ENCODE results near the gene PEX5.
"Not testable (repeated sequence)": the region's sequence is repeated elsewhere in the genome, so short reads cannot be mapped to it uniquely, and the experiment has no call there.

PEX5 gene

DNA sequence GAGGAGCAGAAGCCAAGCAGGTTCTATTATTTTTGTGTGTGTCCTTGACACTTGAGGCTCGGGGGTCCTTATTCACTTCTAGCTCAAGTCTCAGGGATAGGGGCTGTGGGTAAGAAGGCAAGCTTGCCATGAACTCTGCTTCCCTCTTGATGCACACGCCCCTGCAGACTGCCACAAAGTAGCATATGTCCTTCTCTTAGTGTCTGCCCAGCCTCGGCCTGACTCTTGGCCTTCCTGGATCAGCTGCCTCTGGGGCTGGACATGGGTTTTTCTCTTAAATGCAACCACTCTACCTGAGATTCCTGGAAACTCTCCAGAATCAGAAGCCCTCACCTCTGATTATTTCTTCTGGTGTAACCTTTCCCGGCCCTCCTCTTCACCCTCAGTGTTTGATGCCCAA is 28.2 kb upstream of the PEX5 start:
- no peak for DNase-seq

DNA sequence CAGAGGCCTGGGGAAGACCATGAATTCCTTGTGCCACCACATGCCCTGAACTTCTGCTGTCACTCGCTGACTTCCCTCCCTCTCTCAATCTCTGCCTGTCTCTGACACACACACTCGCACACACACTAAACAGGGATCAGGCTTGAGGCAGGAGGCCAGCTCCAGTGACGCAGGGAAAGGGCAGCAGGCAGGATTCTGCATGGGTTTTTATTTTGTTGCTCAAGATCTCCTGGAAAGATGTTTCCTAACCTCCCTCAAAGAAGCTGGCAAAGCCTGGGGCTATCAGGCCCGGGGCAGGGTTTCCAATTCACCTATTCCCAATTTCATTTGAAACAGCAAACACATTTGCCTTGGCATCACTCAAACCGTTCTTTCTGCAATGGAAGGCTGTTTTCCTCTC is 27.7 kb upstream of the PEX5 start:
- DNase-seq, result no peak

DNA sequence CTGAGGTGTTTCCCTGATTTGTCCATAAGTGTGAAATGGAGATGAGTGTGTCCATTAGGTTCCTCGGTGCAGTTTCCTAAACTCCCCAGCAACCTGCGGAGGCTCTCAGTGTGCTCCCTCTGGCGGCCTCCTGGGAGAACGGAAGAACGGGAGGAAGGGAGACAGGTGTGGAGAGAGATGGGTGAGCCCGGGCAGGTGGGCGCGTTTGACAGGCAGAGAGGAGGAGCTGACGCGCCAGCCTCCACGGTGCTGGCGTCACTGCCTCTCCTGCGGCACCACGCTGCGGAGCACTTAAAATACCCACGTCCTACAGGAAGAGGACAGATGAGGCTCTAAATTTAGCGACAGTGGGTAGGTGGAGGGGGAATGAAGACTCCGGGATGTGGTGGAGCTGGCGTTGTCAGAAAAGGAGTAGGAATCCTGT is 26.8 kb upstream of the PEX5 start:
- no peak for DNase-seq

DNA sequence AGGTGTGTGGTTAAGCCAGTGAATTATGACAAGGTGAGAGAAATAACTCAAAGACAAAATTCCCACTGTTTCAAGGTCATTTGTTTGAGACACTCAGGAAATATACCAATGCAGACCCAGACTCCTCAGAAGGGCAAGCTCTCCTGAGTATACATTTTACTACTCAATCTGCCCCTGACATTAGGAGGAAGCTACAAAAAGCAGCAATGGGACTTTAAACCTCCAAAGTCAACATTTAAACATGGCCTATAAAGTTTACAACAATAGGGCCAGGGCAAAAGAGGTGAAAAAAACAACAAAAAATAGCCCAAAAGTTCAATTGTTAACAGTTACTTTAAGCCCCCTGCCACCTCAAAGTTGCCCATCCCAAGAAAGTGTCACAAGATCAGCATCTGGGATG is 19.5 kb upstream of the PEX5 start:
- DNase-seq, result no peak

DNA sequence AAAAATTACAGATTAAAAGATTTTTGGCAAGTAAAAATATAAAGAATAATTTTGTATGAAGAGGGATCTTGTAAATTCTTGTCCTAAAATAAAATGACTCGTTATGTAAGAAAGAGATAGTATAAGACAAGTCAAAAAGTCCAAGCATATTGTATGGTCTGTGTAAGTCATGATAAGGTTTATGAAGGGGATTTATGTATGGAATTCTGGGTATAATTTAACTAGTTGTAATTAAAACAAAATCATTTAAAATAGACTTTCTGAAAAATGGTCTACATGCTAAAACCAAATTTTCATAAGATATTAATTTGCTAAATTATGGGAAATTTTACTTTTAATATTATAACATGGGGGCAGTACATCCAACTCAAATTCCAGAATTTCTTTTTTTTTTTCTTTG is 17.6 kb upstream of the PEX5 start:
- no peak for DNase-seq

DNA sequence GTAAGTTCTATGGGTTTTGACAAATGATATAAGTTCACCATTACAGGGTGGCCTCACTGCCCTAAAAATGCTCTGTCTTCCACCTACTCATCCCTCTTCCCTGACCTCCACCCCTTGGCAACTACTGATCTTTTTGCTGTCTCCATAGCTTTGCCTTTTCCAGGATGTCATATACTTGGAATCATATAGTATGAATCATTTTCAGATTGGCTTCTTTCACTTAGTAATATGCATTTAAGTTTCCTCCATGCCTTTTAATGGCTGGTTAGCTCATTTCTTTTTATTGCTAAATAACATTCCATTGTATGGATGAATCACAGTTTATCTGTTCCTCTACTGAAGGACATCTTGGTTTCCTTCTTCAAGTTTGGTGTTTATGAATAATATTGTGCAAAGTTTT is 14.0 kb upstream of the PEX5 start:
- DNase-seq, result peak; percentile 9

DNA sequence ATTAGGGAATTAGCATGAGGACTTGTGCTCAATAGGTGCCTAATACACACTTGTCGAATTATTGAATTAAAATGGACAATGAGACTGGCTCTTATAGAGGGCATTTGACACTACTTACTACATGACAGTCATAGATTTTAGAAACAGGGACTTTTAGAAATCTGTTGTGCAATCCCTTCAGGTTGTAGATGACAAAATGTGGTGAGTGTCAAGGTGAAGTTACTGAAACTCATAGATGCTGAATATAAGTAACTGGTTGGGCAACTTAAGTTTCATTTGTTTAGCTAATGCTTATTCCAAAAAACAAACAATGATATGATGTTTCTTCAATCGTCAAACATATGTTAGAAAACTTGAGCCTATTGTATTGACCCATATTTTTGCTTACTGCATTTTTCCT is 12.9 kb upstream of the PEX5 start:
- no peak for DNase-seq

DNA sequence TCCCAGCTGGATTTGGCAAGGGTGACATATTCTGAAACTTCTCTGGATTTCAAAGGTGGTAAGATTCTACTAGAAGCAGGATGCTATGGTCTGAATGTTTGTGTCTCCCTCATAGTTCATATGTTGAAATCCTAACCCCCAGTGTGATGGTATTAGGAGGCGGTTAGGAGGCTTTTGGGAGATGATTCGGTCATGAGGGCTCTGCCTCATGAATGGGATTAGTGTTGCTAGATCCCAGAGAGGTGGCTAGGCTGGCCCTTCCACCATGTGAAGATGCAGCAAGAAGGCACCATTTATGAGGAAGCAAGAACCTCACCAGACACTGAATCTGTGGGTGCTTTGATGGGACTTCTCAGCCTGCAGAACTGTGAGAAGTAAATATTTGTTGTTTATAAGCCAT is 11.0 kb upstream of the PEX5 start:
- DNase-seq, result no peak

DNA sequence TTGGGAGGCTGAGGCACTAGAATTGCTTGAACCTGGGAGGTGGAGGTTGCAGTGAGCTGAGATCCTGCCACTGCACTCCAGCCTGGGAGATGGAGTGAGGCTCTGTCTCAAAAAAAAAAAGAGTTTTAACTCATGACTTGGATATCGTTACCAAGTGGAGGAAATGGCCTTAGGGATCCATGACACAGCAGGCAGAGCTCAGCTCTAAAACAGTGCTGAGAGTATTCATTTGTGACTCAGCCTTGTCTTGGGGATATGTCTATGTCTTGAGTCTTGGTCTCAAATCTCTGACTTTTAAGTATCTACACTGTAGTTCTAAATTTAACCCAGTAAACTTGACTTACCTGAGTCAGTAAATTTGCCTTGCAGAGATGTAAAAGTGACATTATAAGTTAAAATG is 8.8 kb upstream of the PEX5 start:
- DNase-seq, result no peak

DNA sequence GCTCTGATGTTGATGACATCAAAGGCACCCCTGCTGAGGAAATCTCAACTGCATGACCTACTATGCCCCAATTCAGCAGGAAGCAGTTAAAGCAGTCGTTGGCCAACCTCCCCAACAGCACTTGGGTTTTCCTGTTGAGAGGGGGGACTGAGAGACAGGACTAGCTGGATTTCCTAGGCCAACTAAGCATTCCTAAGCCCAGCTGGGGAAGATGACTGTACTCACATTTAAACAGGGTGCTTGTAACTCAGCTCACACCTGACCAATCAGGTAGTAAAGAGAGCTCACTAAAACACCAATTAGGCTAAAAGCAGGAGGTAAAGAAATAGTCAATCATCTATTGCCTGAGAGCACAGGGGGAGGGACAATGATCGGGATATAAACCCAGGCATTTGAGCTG is 3.4 kb upstream of the PEX5 start:
- not testable (repeated sequence) for DNase-seq

DNA sequence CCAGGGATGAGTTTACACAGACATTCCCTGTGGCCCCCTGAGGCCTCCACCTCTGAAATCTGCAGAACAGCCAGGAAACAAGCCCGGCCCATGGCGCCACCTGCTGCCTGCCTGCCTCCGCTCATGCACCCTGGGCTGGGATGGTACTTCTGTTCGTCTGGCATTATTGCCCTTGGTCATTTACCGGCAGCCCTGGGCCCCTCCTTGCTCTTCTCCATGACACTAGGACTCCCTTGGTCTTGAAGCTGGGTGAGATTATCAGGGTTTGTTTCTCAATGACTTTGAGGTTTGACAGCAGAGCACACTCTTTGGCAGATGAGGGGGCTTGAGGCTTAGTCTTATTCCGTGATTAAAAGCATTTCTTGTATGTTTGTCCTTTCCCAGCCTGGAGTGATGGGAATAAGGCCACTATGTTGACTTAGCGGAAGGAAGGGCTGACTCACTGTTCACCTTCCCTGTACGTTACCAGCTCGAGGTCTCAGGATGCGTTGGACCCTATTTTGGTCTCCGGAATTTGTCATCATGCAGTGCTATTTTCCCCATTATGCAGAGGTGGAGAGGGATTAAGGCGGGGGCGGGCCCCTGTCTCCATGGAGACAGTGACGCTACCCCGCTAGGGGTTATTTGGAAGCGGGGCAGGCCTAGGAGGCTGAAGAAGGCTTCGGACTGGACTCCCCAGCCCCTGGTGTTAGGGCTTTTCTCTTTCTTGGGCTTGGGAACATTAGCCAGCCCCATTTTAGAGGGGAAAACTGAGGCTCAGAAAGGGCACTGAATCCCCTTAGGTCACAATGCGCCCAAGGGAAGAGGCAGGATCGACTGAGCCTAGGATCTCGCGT is 706 bp upstream of the PEX5 start:
- peak; percentile 43 for DNase-seq

DNA sequence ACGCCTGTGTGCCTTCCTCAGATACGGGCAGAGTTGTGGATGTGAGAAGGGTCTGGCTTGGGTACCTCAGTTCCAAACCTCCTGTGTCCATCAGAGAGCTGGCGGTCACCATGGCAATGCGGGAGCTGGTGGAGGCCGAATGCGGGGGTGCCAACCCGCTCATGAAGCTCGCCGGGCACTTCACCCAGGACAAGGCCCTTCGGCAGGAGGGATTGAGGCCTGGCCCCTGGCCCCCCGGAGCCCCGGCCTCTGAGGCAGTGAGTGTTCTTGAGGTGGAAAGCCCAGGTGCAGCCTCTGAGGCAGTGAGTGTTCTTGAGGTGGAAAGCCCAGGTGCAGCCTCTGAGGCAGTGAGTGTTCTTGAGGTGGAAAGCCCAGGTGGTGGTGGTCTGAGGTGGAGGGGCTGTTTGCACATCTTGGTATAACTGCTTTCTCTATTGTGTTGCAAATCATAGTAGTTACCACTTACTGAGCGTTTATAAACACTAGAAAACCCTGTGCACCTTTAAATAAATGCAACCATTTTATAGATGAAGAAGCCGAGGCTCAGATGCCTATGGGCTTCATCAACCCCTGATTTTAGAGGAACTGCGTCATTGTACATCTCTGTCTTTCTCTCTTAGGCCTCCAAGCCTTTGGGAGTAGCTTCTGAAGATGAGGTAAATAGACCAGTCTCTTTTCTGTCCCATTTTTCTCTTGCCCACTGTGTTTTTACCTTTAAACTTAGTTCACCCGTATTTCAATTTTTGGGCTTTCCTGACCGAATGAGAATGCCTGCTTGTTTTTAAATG is 976 bp downstream of the PEX5 start:
- DNase-seq, result no peak

DNA sequence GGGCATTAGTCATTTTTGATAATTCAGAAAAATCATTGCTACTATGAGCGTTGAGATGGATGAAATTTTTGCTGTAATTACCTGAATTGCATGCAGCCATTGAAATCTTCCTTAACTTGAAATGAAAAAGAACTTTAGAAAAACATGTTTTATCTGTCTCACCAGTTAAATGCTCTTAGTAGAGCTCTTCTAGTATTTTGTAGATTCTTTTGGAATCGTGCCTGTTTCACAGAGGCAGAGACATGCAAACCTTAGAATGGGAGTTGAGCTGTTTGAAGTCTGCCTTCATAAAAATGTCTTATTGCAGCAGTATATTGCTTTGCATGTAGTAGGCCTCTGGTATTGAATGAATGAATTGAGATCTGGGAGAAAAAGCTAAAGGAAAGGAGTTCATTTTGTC is 4.2 kb downstream of the PEX5 start:
- DNase-seq, result no peak

DNA sequence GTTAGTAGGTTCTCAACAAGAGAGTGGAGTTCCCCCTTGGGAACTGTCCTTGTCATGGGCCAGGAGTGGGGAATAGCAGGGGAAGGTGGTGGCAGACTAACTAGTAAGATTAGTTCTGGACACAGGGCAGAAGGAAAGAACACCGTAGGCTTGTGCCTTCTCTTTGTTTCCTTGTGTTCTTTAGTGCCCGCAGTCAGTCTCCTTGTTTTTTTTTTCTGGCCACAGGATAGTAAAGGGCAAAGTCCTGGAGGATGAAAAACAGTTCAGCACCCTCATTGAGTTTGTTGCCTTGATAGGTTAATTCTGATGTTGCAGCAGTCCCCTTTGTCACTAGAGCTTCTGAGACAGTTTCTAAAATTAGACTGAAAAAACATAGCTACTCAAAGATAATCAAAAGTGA is 8.4 kb downstream of the PEX5 start:
- no peak for DNase-seq

DNA sequence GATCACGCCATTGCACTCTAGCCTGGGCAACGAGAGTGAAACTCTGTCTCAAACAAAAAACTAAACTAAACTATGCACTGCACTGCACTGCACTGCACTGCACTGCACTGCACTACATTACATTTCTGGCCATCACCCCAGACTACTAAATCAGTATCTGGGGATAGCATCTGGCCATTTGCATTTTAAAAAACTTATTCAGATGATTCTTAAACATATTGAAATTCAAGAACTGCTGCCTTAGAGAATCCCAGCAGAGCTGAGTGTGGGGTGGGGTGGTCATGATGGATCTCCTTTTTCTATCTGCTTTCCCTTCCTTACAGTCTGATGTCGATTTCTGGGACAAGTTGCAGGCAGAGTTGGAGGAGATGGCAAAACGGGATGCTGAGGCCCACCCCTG is 13.6 kb downstream of the PEX5 start:
- no peak for DNase-seq

DNA sequence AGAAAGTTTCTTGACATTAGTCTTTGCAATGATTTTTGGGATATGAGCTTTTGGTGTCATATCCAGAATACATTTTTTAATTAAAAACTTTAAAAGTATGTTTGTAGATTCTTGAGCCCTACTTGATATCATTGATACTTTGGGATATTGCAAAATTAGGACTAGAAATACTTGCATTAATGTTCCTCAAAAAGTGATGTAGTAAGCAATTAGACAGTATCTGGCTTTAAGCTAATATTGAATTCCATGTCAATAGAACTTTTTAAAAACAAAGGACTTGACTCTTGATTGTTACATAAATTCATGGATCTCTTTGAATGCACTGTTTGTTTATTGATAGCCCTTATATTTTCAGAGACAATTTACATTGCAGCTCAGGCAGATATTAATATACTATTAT is 15.6 kb downstream of the PEX5 start:
- DNase-seq, result no peak

DNA sequence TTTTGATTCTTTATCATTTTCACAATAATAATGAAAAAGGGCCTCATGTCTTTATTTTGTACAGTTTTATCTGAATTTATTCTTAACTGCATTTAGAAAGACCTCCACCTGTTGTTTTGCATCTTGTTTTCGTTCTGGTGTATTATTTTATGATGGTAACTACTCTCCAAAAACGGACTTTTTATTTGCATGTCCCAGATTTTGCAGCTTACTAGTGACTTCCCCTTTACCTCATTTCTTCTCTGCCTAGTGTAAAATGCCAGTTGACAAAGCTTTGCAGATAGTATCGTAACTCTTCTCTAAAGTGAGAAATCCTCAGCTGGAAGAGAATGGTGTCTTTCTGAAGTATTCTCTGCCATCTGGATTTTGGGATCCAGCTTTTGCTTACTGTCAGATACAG is 17.2 kb downstream of the PEX5 start:
- no peak for DNase-seq

DNA sequence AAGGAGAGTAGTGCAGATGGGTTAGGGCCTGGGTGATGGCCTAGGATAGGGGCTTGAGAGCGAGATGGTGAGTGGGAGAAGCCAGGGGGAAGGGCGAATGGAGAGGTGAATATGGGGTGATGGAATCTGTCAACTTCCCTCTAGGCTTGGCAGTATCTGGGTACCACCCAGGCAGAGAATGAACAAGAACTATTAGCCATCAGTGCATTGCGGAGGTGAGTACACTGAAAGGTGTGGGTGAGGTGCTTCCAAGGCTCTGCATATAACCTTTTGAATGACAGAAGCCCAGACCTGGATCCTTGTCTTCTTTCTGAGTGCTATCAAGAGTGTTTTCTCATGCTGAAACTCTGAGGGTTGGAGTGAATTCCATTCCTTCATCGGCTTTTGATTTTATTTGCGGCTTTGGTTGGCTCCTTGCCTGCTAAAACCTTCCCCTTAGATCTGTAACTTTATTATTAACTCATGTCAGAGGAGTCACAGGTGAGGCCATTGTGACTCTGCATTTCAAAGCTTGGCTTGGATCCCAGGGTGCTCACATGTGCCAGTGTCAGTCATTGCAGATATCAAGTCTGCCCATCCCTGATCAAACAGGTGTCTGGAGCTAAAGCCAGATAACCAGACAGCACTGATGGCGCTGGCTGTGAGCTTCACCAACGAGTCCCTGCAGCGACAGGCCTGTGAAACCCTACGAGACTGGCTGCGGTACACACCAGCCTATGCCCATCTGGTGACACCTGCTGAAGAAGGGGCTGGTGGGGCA is 18.6 kb downstream of the PEX5 start:
- no peak for DNase-seq

DNA sequence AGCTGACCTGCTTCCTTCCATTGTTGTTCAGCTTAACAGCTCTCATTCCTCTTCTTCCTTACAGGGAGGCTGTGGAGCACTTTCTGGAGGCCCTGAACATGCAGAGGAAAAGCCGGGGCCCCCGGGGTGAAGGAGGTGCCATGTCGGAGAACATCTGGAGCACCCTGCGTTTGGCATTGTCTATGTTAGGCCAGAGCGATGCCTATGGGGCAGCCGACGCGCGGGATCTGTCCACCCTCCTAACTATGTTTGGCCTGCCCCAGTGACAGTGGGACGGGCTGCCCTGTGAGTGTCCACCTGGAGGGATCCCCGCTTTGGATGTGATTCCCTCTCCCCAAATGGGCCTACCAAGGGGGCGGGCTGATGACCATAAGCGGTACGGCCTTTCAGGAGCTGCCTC is 20.5 kb downstream of the PEX5 start:
- DNase-seq, result no peak

DNA sequence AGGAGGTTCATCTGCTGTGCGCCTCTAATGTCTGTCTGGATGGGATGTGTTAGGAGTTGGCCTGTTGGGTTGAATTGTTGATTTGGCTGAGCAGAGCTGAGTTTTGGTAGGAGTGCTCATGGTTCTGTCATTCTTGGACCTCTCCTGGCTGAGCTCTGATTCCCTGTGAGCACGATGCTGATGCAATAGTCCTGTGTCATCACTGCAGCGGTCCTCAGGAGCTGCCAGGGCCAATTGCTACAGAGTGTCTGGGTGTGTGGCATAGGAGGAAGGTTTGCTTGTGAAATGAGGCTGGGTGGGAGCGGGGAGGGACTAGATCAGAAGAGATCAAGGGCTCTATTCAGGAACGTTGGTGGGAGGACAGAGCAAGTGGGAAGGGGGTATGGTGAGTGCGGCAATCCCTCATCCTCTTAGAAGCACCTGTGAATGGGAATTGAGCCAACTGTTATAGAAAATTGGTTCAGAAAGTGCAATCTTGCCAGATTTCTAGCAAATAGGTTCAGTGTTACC is 21.2 kb downstream of the PEX5 start:
- DNase-seq, result peak; percentile 31

DNA sequence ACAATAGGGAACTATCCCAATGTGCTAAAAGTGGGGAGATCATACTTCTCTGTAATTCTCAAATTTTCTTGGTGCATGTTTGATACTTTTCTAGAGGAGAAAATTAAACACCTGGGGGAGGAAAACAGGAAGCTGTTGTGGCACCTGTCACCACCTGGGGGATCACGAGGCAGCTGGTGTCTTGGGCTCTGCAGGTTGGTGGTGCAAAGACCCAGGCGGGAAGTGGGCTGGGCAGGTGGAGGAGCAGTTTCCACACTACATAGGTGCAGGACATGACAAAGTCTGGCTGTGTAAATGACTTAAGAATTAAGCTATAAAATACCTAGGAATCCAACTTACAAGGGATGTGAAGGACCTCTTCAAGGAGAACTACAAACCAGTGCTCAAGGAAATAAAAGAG is 23.2 kb downstream of the PEX5 start:
- no peak for DNase-seq

DNA sequence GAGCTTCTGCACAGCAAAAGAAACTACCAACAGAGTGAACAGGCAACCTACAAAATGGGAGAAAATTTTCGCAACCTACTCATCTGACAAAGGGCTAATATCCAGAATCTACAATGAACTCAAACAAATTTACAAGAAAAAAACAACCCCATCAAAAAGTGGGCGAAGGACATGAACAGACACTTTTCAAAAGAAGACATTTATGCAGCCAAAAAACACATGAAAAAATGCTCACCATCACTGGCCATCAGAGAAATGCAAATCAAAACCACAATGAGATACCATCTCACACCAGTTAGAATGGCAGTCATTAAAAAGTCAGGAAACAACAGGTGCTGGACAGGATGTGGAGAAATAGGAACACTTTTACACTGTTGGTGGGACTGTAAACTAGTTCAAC is 24.3 kb downstream of the PEX5 start:
- not testable (repeated sequence) for DNase-seq

DNA sequence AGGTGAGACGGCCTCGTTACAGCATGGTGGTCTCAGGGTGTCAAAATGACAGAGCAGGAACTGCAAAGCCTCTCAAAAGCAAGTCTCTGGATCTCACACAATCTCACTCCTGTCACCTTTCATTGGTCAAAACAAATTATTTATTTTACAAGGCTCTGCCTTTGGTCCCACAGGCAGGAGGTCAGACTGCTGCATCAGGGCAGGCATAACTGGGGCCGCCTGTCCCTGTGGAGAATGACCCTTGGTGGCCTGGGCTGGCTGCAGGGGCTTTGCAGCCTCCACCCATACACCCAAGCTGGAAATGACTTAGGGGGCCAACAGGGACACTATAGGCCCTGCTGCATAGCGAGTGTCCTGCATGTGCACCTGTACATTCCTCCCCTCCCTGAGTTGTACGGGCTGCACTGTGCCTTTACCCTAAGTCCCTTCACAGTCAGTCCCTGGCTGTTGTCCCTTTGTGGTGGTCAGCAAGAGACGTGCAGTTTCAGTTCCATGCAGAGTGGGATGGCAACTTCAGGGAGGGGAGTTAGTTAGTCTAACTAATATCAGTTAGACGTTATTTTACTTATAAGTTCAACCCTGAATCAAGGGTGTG is 28.1 kb downstream of the PEX5 start:
- no peak for DNase-seq
